Activated CD8-positive, alpha-beta T cell treated with anti-CD3 and anti-CD28 coated beads, Interleukin-2, amount 10 ng/mL, durations not matched to agents 7 days and 5 days (primary cell): ENCODE data around the gene TANC2. TPM values are rescaled to one million over a fixed set of nuclear protein-coding genes. Genes with fewer than 3 reads are reported as not detected.

ENCODE experiments used
- ATAC-seq: fragments of 150-1000 bp; cut with Tn5 transposase; one replicate; pipeline ENCODE4 v1.10.0; 2021; ENCODE audit warnings: moderate library complexity
- CTCF ChIA-PET: fragments of 350-600 bp; sonication (Branson Sonifier 250); formaldehyde crosslinking; loops from one replicate; lab custom pipeline; 2021; ENCODE audit warnings: antibody characterized with exemption; lab: Charles Lee
- POLR2A ChIA-PET: fragments of 350-600 bp; sonication (Branson Sonifier 250); formaldehyde crosslinking; loops from one replicate; lab custom pipeline; 2021; ENCODE audit warnings: antibody characterized with exemption; lab: Charles Lee
- DNase-seq: peaks from one replicate; pipeline ENCODE4 v3.0.0-alpha.2; 2020
- H3K27ac Mint-ChIP-seq: one replicate; pipeline ENCODE4 v1.8.0; 2021; ENCODE audit warnings: mild to moderate bottlenecking, mixed read lengths
- H3K27me3 Mint-ChIP-seq: one replicate; pipeline ENCODE4 v1.8.0; 2021; ENCODE audit warnings: low read depth, mixed read lengths
- H3K36me3 Mint-ChIP-seq: one replicate; pipeline ENCODE4 v1.8.0; 2021; ENCODE audit warnings: low read depth, mixed read lengths
- H3K4me1 Mint-ChIP-seq: one replicate; pipeline ENCODE4 v1.8.0; 2021; ENCODE audit warnings: low read depth, mixed read lengths
- H3K4me3 Mint-ChIP-seq: one replicate; pipeline ENCODE4 v1.8.0; 2021; ENCODE audit warnings: mild to moderate bottlenecking, mixed read lengths
- H3K9me3 Mint-ChIP-seq: one replicate; pipeline ENCODE4 v1.8.0; 2022; ENCODE audit warnings: mixed read lengths; ENCODE audit not compliant: insufficient read depth
- total RNA-seq, 2 experiments: library from RNA; stranded (reverse); gene quantifications; one replicate each; pipeline ENCODE4 v1.2.3, GENCODE V29; 2021

The TANC2 gene
- total RNA-seq, 2 experiments from 2014 or later, result 8.0 to 8.6 TPM

GRCh38 chr17:62933501-62934385, 32.3 kb upstream of the TANC2 start:
- Mint-ChIP-seq H3K36me3 (no peaks in the 10 kb centered on the region), H3K4me1 (no peaks in the 10 kb centered on the region), H3K27ac (no peak overlapping the region), H3K9me3 (no peaks in the 10 kb centered on the region), H3K4me3 (no peak overlapping the region), H3K27me3 (peaks cover 29% of the 10 kb centered on the region)
- POLR2A ChIA-PET, result no interaction called here
- DNase-seq, result no peak
- CTCF ChIA-PET, result interaction anchor here (1.2 kb wide), 1 partner anchor 48 kb away, joined by 3 read pairs; no protein-coding TSS in a partner anchor
- no peak for ATAC-seq

GRCh38 chr17:62935098-62935497, 30.9 kb upstream of the TANC2 start:
- ChIA-PET POLR2A (no interaction called here), CTCF (no interaction called here)
- Mint-ChIP-seq H3K36me3 (no peaks in the 10 kb centered on the region), H3K4me3 (no peak overlapping the region), H3K9me3 (no peaks in the 10 kb centered on the region), H3K27ac (no peak overlapping the region), H3K27me3 (peaks cover 29% of the 10 kb centered on the region), H3K4me1 (no peaks in the 10 kb centered on the region)
- no peak for ATAC-seq
- DNase-seq, result no peak

- Mint-ChIP-seq H3K36me3 (no peaks in the 10 kb centered on the region), H3K27ac (no peak overlapping the region), H3K27me3 (peaks cover 27% of the 10 kb centered on the region), H3K4me3 (no peak overlapping the region), H3K4me1 (no peaks in the 10 kb centered on the region), H3K9me3 (no peaks in the 10 kb centered on the region)
- CTCF ChIA-PET, result no interaction called here
- no peak for ATAC-seq
- POLR2A ChIA-PET, result no interaction called here
- no peak for DNase-seq
Measured at GRCh38 chr17:62935523-62935922, 30.5 kb upstream of the TANC2 start.

GRCh38 chr17:62937606-62938005, 28.4 kb upstream of the TANC2 start:
- H3K27me3 Mint-ChIP-seq, result peaks cover 35% of the 10 kb centered on the region
- no peaks in the 10 kb centered on the region for H3K4me1 Mint-ChIP-seq
- peaks cover 6% of the 10 kb centered on the region for H3K9me3 Mint-ChIP-seq
- ChIA-PET POLR2A (no interaction called here), CTCF (no interaction called here)
- no peak overlapping the region for H3K27ac Mint-ChIP-seq
- no peak overlapping the region for H3K4me3 Mint-ChIP-seq
- no peak for ATAC-seq
- no peaks in the 10 kb centered on the region for H3K36me3 Mint-ChIP-seq
- DNase-seq, result no peak

- ATAC-seq (no peak), DNase-seq (no peak)
- Mint-ChIP-seq H3K4me1 (no peaks in the 10 kb centered on the region), H3K9me3 (peaks cover 6% of the 10 kb centered on the region), H3K27ac (no peak overlapping the region), H3K36me3 (no peaks in the 10 kb centered on the region), H3K27me3 (peaks cover 27% of the 10 kb centered on the region), H3K4me3 (no peak overlapping the region)
- ChIA-PET POLR2A (no interaction called here), CTCF (no interaction called here)
Measured at GRCh38 chr17:62941358-62941991, 24.6 kb upstream of the TANC2 start.

- ChIA-PET POLR2A (no interaction called here), CTCF (no interaction called here)
- Mint-ChIP-seq H3K27ac (no peak overlapping the region), H3K9me3 (no peaks in the 10 kb centered on the region), H3K36me3 (no peaks in the 10 kb centered on the region), H3K4me3 (no peak overlapping the region), H3K4me1 (no peaks in the 10 kb centered on the region), H3K27me3 (peaks cover 19% of the 10 kb centered on the region)
- no peak for DNase-seq
- ATAC-seq, result no peak
Measured at GRCh38 chr17:62948370-62948769, 17.7 kb upstream of the TANC2 start.

- H3K9me3 Mint-ChIP-seq, result no peaks in the 10 kb centered on the region
- H3K4me1 Mint-ChIP-seq, result no peaks in the 10 kb centered on the region
- no peak overlapping the region for H3K27ac Mint-ChIP-seq
- peaks cover 16% of the 10 kb centered on the region for H3K27me3 Mint-ChIP-seq
- no peak overlapping the region for H3K4me3 Mint-ChIP-seq
- ChIA-PET POLR2A (no interaction called here), CTCF (no interaction called here)
- no peak for DNase-seq
- H3K36me3 Mint-ChIP-seq, result no peaks in the 10 kb centered on the region
- ATAC-seq, result no peak
Measured at GRCh38 chr17:62949036-62949435, 17.0 kb upstream of the TANC2 start.

- H3K9me3 Mint-ChIP-seq, result no peaks in the 10 kb centered on the region
- peaks cover 16% of the 10 kb centered on the region for H3K27me3 Mint-ChIP-seq
- DNase-seq, result no peak
- ChIA-PET CTCF (no interaction called here), POLR2A (no interaction called here)
- no peaks in the 10 kb centered on the region for H3K4me1 Mint-ChIP-seq
- H3K27ac Mint-ChIP-seq, result no peak overlapping the region
- H3K36me3 Mint-ChIP-seq, result no peaks in the 10 kb centered on the region
- no peak for ATAC-seq
- no peak overlapping the region for H3K4me3 Mint-ChIP-seq
Measured at GRCh38 chr17:62950067-62950466, 16.0 kb upstream of the TANC2 start.

GRCh38 chr17:62955841-62956352, 10.1 kb upstream of the TANC2 start:
- no peaks in the 10 kb centered on the region for H3K9me3 Mint-ChIP-seq
- ChIA-PET POLR2A (no interaction called here), CTCF (no interaction called here)
- DNase-seq (no peak), ATAC-seq (no peak)
- H3K4me1 Mint-ChIP-seq, result no peaks in the 10 kb centered on the region
- H3K27ac Mint-ChIP-seq, result no peak overlapping the region
- peaks cover 17% of the 10 kb centered on the region for H3K27me3 Mint-ChIP-seq
- no peak overlapping the region for H3K4me3 Mint-ChIP-seq
- H3K36me3 Mint-ChIP-seq, result no peaks in the 10 kb centered on the region

- Mint-ChIP-seq H3K36me3 (peaks cover 2% of the 10 kb centered on the region), H3K27ac (no peak overlapping the region), H3K4me1 (peaks cover 28% of the 10 kb centered on the region), H3K9me3 (no peaks in the 10 kb centered on the region), H3K4me3 (no peak overlapping the region), H3K27me3 (peaks cover 47% of the 10 kb centered on the region)
- ChIA-PET POLR2A (no interaction called here), CTCF (no interaction called here)
- ATAC-seq (no peak), DNase-seq (no peak)
Measured at GRCh38 chr17:62963296-62963695, 2.7 kb upstream of the TANC2 start.

- Mint-ChIP-seq H3K4me1 (peaks cover 33% of the 10 kb centered on the region), H3K36me3 (peaks cover 2% of the 10 kb centered on the region), H3K4me3 (no peak overlapping the region), H3K9me3 (no peaks in the 10 kb centered on the region), H3K27me3 (peaks cover 50% of the 10 kb centered on the region), H3K27ac (no peak overlapping the region)
- no peak for DNase-seq
- ATAC-seq, result no peak
- ChIA-PET CTCF (interaction anchor here (1.3 kb wide), 1 partner anchor 412 kb away, joined by 3 read pairs; no protein-coding TSS in a partner anchor), POLR2A (no interaction called here)
Measured at GRCh38 chr17:62964506-62964905, 1.5 kb upstream of the TANC2 start.

- H3K27me3 Mint-ChIP-seq, result peaks cover 46% of the 10 kb centered on the region
- peaks cover 2% of the 10 kb centered on the region for H3K36me3 Mint-ChIP-seq
- DNase-seq (peak; percentile 71), ATAC-seq (peak; percentile 18)
- H3K9me3 Mint-ChIP-seq, result no peaks in the 10 kb centered on the region
- H3K4me1 Mint-ChIP-seq, result peaks cover 33% of the 10 kb centered on the region
- H3K4me3 Mint-ChIP-seq, result peak overlapping the region; percentile 85
- ChIA-PET POLR2A (no interaction called here), CTCF (interaction anchor here (0.7 to 1.3 kb wide), 3 partner anchors 241 to 442 kb away, joined by 3 read pairs; no protein-coding TSS in a partner anchor)
- peak overlapping the region; percentile 93 for H3K27ac Mint-ChIP-seq
Measured at GRCh38 chr17:62965174-62965685, 805 bp upstream of the TANC2 start.
